HCT116 (cell line): ENCODE data around the gene WDR72. TPM values are rescaled to one million over a fixed set of nuclear protein-coding genes. Genes with fewer than 3 reads are reported as not detected.

Experiments used
- ATAC-seq: fragments of 200-7000 bp; cut with Tn5 transposase; 2 replicates; pipeline ENCODE4 v1.9.1; 2020; ENCODE audit warnings: mild to moderate bottlenecking, moderate library complexity
- BruUV-seq: library from RNA; stranded (reverse); fragments of 400-500 nt; replicated peaks from 2 replicates; lab custom pipeline; 2021; lab: Mats Ljungman, UMichigan
- CTCF ChIA-PET: fragments of 300-600 bp; sonication (Branson Sonifier 250); formaldehyde crosslinking; loops from one replicate; lab custom pipeline; 2021; ENCODE audit warnings: antibody characterized with exemption; lab: Charles Lee
- POLR2A ChIA-PET: fragments of 300-600, 350-600 bp; sonication (Branson Sonifier 250); formaldehyde crosslinking; loops from one replicate; lab custom pipeline; 2021; ENCODE audit warnings: antibody characterized with exemption; lab: Charles Lee
- RAD21 ChIA-PET, 2 experiments: fragments of 300-600 bp; sonication (Branson Sonifier 250); formaldehyde crosslinking; loops; one replicate each; lab custom pipeline; 2023; ENCODE audit warnings: low total read pairs in 2 of 2; ENCODE audit not compliant: uncharacterized antibody in 2 of 2, unreplicated experiment in 2 of 2, low non-redundant PET in 1 of 2; lab: Charles Lee
- DNase-seq: peaks from one replicate; pipeline ENCODE4 v3.0.0-alpha.2; 2010; ENCODE audit warnings: low read depth, low spot score
- H2AFZ ChIP-seq: fragments of 200-600 bp; shearing (Covaris generic), sonication (generic); 2 replicates; pipeline ENCODE4 v1.6.1; 2017; ENCODE audit warnings: low read depth, mixed run types, mixed read lengths, antibody characterized with exemption, low read length; ENCODE audit not compliant: poor library complexity, severe bottlenecking
- H3K27ac ChIP-seq: 2 replicates; pipeline ENCODE4 v1.5.1; 2012; ENCODE audit warnings: low read depth, low read length
- H3K27me3 ChIP-seq: fragments of 200-600 bp; sonication (generic); 2 replicates; pipeline ENCODE4 v1.6.1; 2016; ENCODE audit warnings: mixed run types, low read length, mixed read lengths; ENCODE audit not compliant: insufficient read depth
- H3K36me3 ChIP-seq, 2 experiments: fragments of 200-500 bp in 1 of 2; fragments of 200-600 bp in 1 of 2; sonication (Bioruptor generic) in 1 of 2; sonication (generic) in 1 of 2; 2 replicates each; pipeline versions ENCODE4 v1.5.1 to v1.6.1; 2014 to 2016; ENCODE audit warnings: low read length in 2 of 2, inconsistent platforms in 1 of 2, mixed read lengths in 1 of 2, mixed run types in 1 of 2; ENCODE audit not compliant: insufficient read depth in 2 of 2, control insufficient read depth in 1 of 2
- H3K4me1 ChIP-seq, 2 experiments: fragments of 200-600 bp in 1 of 2; sonication (generic) in 1 of 2; 2 replicates each; pipeline versions ENCODE4 v1.5.1 to v1.6.1; 2012 to 2017; ENCODE audit warnings: low read length in 2 of 2, inconsistent platforms in 1 of 2, mild to moderate bottlenecking in 1 of 2, mixed read lengths in 1 of 2, mixed run types in 1 of 2, moderate library complexity in 1 of 2; ENCODE audit not compliant: insufficient read depth in 2 of 2, control insufficient read depth in 1 of 2
- H3K4me2 ChIP-seq: fragments of 200-600 bp; sonication (generic); 2 replicates; pipeline ENCODE4 v1.6.1; 2017; ENCODE audit warnings: mixed run types, low read length, mixed read lengths
- H3K4me3 ChIP-seq, 2 experiments: fragments of 200-600 bp in 1 of 2; sonication (generic) in 1 of 2; replicated peaks in 1 of 2; 2 replicates each; pipeline ENCODE4 v1.5.1; 2011 to 2016; ENCODE audit warnings: low read length in 2 of 2, control low read depth in 1 of 2, low read depth in 1 of 2, mild to moderate bottlenecking in 1 of 2, mixed read lengths in 1 of 2, mixed run types in 1 of 2
- H3K79me2 ChIP-seq: fragments of 200-600 bp; sonication (generic); 2 replicates; pipeline ENCODE4 v1.6.1; 2017; ENCODE audit warnings: mild to moderate bottlenecking, mixed run types, low read length, moderate library complexity, mixed read lengths; ENCODE audit not compliant: insufficient read depth
- H3K9ac ChIP-seq: fragments of 200-600 bp; sonication (generic); 2 replicates; pipeline ENCODE4 v1.6.1; 2016; ENCODE audit warnings: low read length, mixed read lengths
- H3K9me2 ChIP-seq: fragments of 200-600 bp; sonication (generic), shearing (Covaris generic); 2 replicates; pipeline ENCODE4 v1.6.1; 2017; ENCODE audit warnings: mixed run types, mild to moderate bottlenecking, moderate library complexity; ENCODE audit not compliant: insufficient read depth
- H3K9me3 ChIP-seq, 2 experiments: fragments of 200-500 bp in 1 of 2; fragments of 200-600 bp in 1 of 2; sonication (Bioruptor generic) in 1 of 2; sonication (generic) in 1 of 2; 2 replicates each; pipeline ENCODE4 v1.6.1; 2014 to 2017; ENCODE audit warnings: low read length in 2 of 2, mixed read lengths in 2 of 2, inconsistent platforms in 1 of 2, low read depth in 1 of 2, mild to moderate bottlenecking in 1 of 2, mixed run types in 1 of 2, moderate library complexity in 1 of 2; ENCODE audit not compliant: control insufficient read depth in 1 of 2, insufficient read depth in 1 of 2
- H4K20me1 ChIP-seq: fragments of 200-600 bp; sonication (generic), shearing (Covaris generic); 2 replicates; pipeline ENCODE4 v1.6.1; 2017; ENCODE audit warnings: mixed run types, mild to moderate bottlenecking, moderate library complexity; ENCODE audit not compliant: insufficient read depth
- ATF3 ChIP-seq: IDR thresholded peaks from 2 replicates; pipeline ENCODE4 v1.6.1; 2012
- CBX3 ChIP-seq: IDR thresholded peaks from 2 replicates; pipeline ENCODE4 v1.6.1; 2012; ENCODE audit warnings: low read depth
- CEBPB ChIP-seq: IDR thresholded peaks from 2 replicates; pipeline ENCODE4 v1.6.1; 2012; ENCODE audit warnings: low read depth
- CTCF ChIP-seq, 3 experiments: fragments of 200-600 bp in 1 of 3; sonication (generic) in 1 of 3; IDR thresholded peaks in 2 of 3; conservative IDR thresholded peaks in 1 of 3; 2 replicates each; pipeline ENCODE4 v1.5.1; 2012 to 2017; ENCODE audit warnings: low read depth in 2 of 3, low read length in 2 of 3, antibody characterized with exemption in 1 of 3, borderline replicate concordance in 1 of 3, control low read depth in 1 of 3, mild to moderate bottlenecking in 1 of 3, mixed read lengths in 1 of 3, mixed run types in 1 of 3, moderate library complexity in 1 of 3; ENCODE audit not compliant: insufficient read depth in 1 of 3
- EZH2 ChIP-seq: fragments of 200-600 bp; sonication (generic); IDR thresholded peaks from 2 replicates; pipeline ENCODE4 v1.6.1; 2017; ENCODE audit warnings: antibody characterized with exemption, mixed run types
- FOSL1 ChIP-seq: IDR thresholded peaks from 2 replicates; pipeline ENCODE4 v1.6.1; 2012; ENCODE audit warnings: low read depth
- JUND ChIP-seq: IDR thresholded peaks from 2 replicates; pipeline ENCODE4 v1.6.1; 2012
- RAD21 ChIP-seq: IDR thresholded peaks from 2 replicates; pipeline ENCODE4 v1.6.1; 2012; ENCODE audit warnings: low read depth, mild to moderate bottlenecking
- SP1 ChIP-seq: IDR thresholded peaks from 2 replicates; pipeline ENCODE4 v1.6.1; 2012; ENCODE audit warnings: low read depth
- YY1 ChIP-seq: IDR thresholded peaks from 2 replicates; pipeline ENCODE4 v1.6.1; 2011; ENCODE audit warnings: low read length, low read depth, moderate library complexity, mild to moderate bottlenecking; ENCODE audit not compliant: insufficient replicate concordance; ENCODE audit errors: extremely low read depth
- ZBTB33 ChIP-seq: IDR thresholded peaks from 2 replicates; pipeline ENCODE4 v1.6.1; 2011; ENCODE audit warnings: mild to moderate bottlenecking, low read length, moderate library complexity; ENCODE audit not compliant: insufficient replicate concordance; ENCODE audit errors: extremely low read depth
- ZFX ChIP-seq: fragments of 450-650 bp; IDR thresholded peaks from 2 replicates; pipeline ENCODE4 v1.6.1; 2017
- ZNF274 ChIP-seq: fragments of 200-500 bp; sonication (Bioruptor generic); IDR thresholded peaks from 2 replicates; pipeline ENCODE4 v1.6.1; 2014; ENCODE audit warnings: mild to moderate bottlenecking, low read depth, low read length, inconsistent platforms
- intact Hi-C: fragments of 100-400 bp; cut with micrococcal nuclease; formaldehyde crosslinking; loops from 2 replicates; pipeline ENCODE4 v1.10.0; 2022
- total RNA-seq: library from RNA; stranded (reverse); gene quantifications from one replicate; pipeline ENCODE4 v1.2.1, GENCODE V29; 2021; ENCODE audit not compliant: unreplicated experiment

The WDR72 gene
- total RNA-seq, 1 experiment from 2014 or later = 5.8 TPM

GRCh38 chr15:53586799-53587198, 172.7 kb downstream of the WDR72 start:
- H3K9ac ChIP-seq = no peak overlapping the region
- no peaks in the 10 kb centered on the region for H4K20me1 ChIP-seq
- DNase-seq = peak; percentile 28
- BruUV-seq = no TSS peak
- H2AFZ ChIP-seq = no peak overlapping the region
- H3K4me1 ChIP-seq = no peaks in the 10 kb centered on the region
- ChIA-PET POLR2A (no interaction called here), RAD21 (no interaction called here), CTCF (no interaction called here)
- no peak overlapping the region for H3K27ac ChIP-seq
- peak; percentile 62; the same call in 1 of the 2 replicates for ATAC-seq
- H3K4me2 ChIP-seq = no peak overlapping the region
- no peaks in the 10 kb centered on the region for H3K79me2 ChIP-seq
- no peaks in the 10 kb centered on the region for H3K36me3 ChIP-seq
- no peaks in the 10 kb centered on the region for H3K9me2 ChIP-seq
- TF ChIP-seq CEBPB (peak; percentile 88), RAD21 (peak; percentile 42; the same call in 1 of the 2 replicates), CTCF (IDR thresholded peaks at IDR 0.05 in 2 of 3, conservative IDR thresholded peaks at IDR 0.05 in 1 of 3; ENCODE audit: borderline replicate concordance in 1 of 3, insufficient read depth in 1 of 3, low read depth in 2 of 3, low read length in 2 of 3) (peak in 2 of 3 experiments; percentile 66 to 74; a peak in 4 of 6 replicates), ATF3 (no peak), ZNF274 (no peak), EZH2 (no peak)
- H3K27me3 ChIP-seq = no peaks in the 10 kb centered on the region
- H3K4me3 ChIP-seq = no peak overlapping the region
- intact Hi-C loops = loop anchor here (10.0 kb wide), 1 partner anchor 202 kb away; no protein-coding TSS in a partner anchor
- no peaks in the 10 kb centered on the region for H3K9me3 ChIP-seq

GRCh38 chr15:53581513-53581912, 177.9 kb downstream of the WDR72 start:
- ChIA-PET POLR2A (no interaction called here), CTCF (no interaction called here), RAD21 (no interaction called here)
- ATAC-seq = no peak
- no peaks in the 10 kb centered on the region for H3K9me2 ChIP-seq
- H3K9me3 ChIP-seq = no peaks in the 10 kb centered on the region
- BruUV-seq = no TSS peak
- no peak overlapping the region for H3K4me2 ChIP-seq
- H3K9ac ChIP-seq = no peak overlapping the region
- no peaks in the 10 kb centered on the region for H3K4me1 ChIP-seq
- no peak overlapping the region for H3K4me3 ChIP-seq
- no peaks in the 10 kb centered on the region; the same call in 1 of the 2 replicates for H4K20me1 ChIP-seq
- no peak overlapping the region for H3K27ac ChIP-seq
- H3K36me3 ChIP-seq = no peaks in the 10 kb centered on the region
- no peak overlapping the region for H2AFZ ChIP-seq
- no peaks in the 10 kb centered on the region for H3K27me3 ChIP-seq
- intact Hi-C loops = loop anchor here (10.0 kb wide), 1 partner anchor 197 kb away; no protein-coding TSS in a partner anchor
- H3K79me2 ChIP-seq = no peaks in the 10 kb centered on the region
- DNase-seq = no peak
- TF ChIP-seq FOSL1 (no peak), JUND (no peak), YY1 (no peak), ATF3 (no peak), CTCF (IDR thresholded peaks at IDR 0.05 in 2 of 3, conservative IDR thresholded peaks at IDR 0.05 in 1 of 3; ENCODE audit: borderline replicate concordance in 1 of 3, insufficient read depth in 1 of 3, low read depth in 2 of 3, low read length in 2 of 3) (no peak), CBX3 (no peak), SP1 (no peak), ZBTB33 (no peak), ZFX (no peak)
